Neural crest cell (in vitro differentiated cells): ENCODE measurements around the gene HMGN1. TPM values are rescaled to one million over a fixed set of nuclear protein-coding genes. Genes with fewer than 3 reads are reported as not detected.

ENCODE experiments used
- DNase-seq: peaks from one replicate; pipeline ENCODE4 v3.0.0; 2021; ENCODE audit warnings: low read depth, mixed read lengths, low spot score
- H3K27ac Mint-ChIP-seq: one replicate; pipeline ENCODE4 v1.8.0; 2021; ENCODE audit warnings: mild to moderate bottlenecking, mixed read lengths; ENCODE audit not compliant: unreplicated experiment
- H3K27me3 Mint-ChIP-seq: 2 replicates; pipeline ENCODE4 v1.8.0; 2021; ENCODE audit warnings: low read depth, mild to moderate bottlenecking, mixed read lengths
- H3K36me3 Mint-ChIP-seq: 2 replicates; pipeline ENCODE4 v1.8.0; 2021; ENCODE audit warnings: low read depth, mild to moderate bottlenecking, mixed read lengths
- H3K4me1 Mint-ChIP-seq: 2 replicates; pipeline ENCODE4 v1.8.0; 2021; ENCODE audit warnings: mixed read lengths
- H3K4me3 Mint-ChIP-seq: one replicate; pipeline ENCODE4 v1.8.0; 2021; ENCODE audit warnings: mild to moderate bottlenecking, mixed read lengths
- H3K9me3 Mint-ChIP-seq: 2 replicates; pipeline ENCODE4 v1.8.0; 2021; ENCODE audit warnings: mixed read lengths
- CTCF ChIP-seq: fragments of 200-600 bp; sonication (generic); conservative IDR thresholded peaks from 2 replicates; pipeline ENCODE4 v1.5.0; 2021; ENCODE audit warnings: antibody characterized with exemption, mild to moderate bottlenecking
- total RNA-seq: library from RNA; stranded (reverse); gene quantifications from 2 replicates; pipeline ENCODE4 v1.2.1, GENCODE V29; 2021

Gene HMGN1
- total RNA-seq, 1 donor from 2014 or later = 589 TPM

- Mint-ChIP-seq H3K9me3 (no peaks in the 10 kb centered on the region), H3K27ac (peak overlapping the region; percentile 95), H3K36me3 (peaks cover 10% of the 10 kb centered on the region), H3K4me3 (peak overlapping the region; percentile 91), H3K4me1 (peaks cover 33% of the 10 kb centered on the region), H3K27me3 (no peaks in the 10 kb centered on the region)
- DNase-seq = peak; percentile 96
- TF ChIP-seq CTCF = peak; percentile 97
Observed at GRCh38 chr21:39388038-39388810, 39.3 kb upstream of the HMGN1 start.

DNA sequence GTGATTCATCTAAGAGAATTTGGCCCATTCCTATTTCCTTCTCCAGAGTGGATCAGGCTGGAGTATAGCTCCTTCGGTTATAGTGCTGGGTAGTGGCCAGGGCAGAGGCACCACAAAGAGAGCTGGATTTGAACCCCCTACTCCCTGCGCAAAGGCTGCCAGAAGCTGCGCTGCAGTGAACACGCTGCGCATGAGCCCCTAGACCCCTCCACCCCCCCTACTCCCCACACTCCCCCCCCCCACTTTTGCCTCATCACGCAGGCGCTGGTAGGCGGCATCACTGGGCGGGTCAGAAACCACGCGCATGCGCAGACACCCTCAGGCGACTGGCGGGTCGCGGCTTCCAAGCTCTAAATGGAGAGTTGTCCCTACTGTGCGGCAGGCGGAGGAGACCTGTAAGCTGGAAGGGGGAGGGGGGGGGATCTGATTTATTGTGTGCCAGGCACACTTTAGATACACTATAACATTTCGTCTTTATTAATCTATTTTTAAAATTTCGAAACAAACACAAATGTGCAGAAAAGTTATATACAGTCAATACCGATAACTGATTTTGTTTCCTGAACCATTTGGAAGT lies 38.7 kb upstream of the HMGN1 start:
- peak overlapping the region; percentile 91 for H3K4me3 Mint-ChIP-seq
- H3K27ac Mint-ChIP-seq = peak overlapping the region; percentile 95
- peaks cover 5% of the 10 kb centered on the region for H3K36me3 Mint-ChIP-seq
- no peak for TF ChIP-seq CTCF
- no peaks in the 10 kb centered on the region for H3K9me3 Mint-ChIP-seq
- H3K4me1 Mint-ChIP-seq = peaks cover 28% of the 10 kb centered on the region
- peak; percentile 97 for DNase-seq
- no peaks in the 10 kb centered on the region for H3K27me3 Mint-ChIP-seq

DNA sequence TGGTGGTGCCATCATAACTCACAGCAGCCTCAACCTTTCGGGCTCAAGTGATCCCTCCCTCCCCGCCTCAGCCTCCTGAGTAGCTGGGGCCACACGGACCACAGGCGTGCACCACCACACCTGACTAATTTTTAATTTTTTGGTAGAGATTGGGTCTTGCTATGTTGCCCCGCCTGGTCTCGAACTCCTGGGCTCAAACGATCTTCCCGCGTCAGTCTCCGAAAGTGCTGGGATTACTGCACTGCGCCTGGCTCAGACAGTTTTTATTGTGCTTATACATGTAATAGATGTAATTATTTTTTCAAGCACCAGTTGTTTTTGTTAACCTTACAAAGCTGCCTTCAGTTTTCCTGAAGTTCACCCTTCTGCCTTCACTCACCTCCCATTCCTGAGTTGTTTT lies 38.0 kb upstream of the HMGN1 start:
- H3K27me3 Mint-ChIP-seq = no peaks in the 10 kb centered on the region
- H3K27ac Mint-ChIP-seq = no peak overlapping the region
- no peak for TF ChIP-seq CTCF
- no peaks in the 10 kb centered on the region for H3K9me3 Mint-ChIP-seq
- H3K4me3 Mint-ChIP-seq = peak overlapping the region; percentile 91
- peaks cover 3% of the 10 kb centered on the region for H3K36me3 Mint-ChIP-seq
- peaks cover 33% of the 10 kb centered on the region for H3K4me1 Mint-ChIP-seq
- no peak for DNase-seq

GRCh38 chr21:39386194-39386593 lies 37.3 kb upstream of the HMGN1 start:
- H3K27ac Mint-ChIP-seq = no peak overlapping the region
- no peak for TF ChIP-seq CTCF
- H3K4me3 Mint-ChIP-seq = peak overlapping the region; percentile 56
- H3K9me3 Mint-ChIP-seq = no peaks in the 10 kb centered on the region
- H3K27me3 Mint-ChIP-seq = no peaks in the 10 kb centered on the region
- peaks cover 3% of the 10 kb centered on the region for H3K36me3 Mint-ChIP-seq
- no peak for DNase-seq
- peaks cover 36% of the 10 kb centered on the region for H3K4me1 Mint-ChIP-seq

GRCh38 chr21:39385299-39386145 lies 36.6 kb upstream of the HMGN1 start:
- Mint-ChIP-seq H3K27me3 (no peaks in the 10 kb centered on the region), H3K27ac (no peak overlapping the region), H3K36me3 (peaks cover 2% of the 10 kb centered on the region), H3K4me1 (peaks cover 43% of the 10 kb centered on the region), H3K9me3 (no peaks in the 10 kb centered on the region), H3K4me3 (peak overlapping the region; percentile 56)
- no peak for DNase-seq
- TF ChIP-seq CTCF = no peak
